HG03025 (cell line): ENCODE measurements around the gene TNF.

Experiments used
- ATAC-seq: cut with Tn5 transposase; IDR thresholded peaks from one replicate; pipeline ENCODE4 v1.9.1; 2021; ENCODE audit warnings: mild to moderate bottlenecking, moderate library complexity; ENCODE audit not compliant: unreplicated experiment, low FRiP score

The TNF gene

DNA sequence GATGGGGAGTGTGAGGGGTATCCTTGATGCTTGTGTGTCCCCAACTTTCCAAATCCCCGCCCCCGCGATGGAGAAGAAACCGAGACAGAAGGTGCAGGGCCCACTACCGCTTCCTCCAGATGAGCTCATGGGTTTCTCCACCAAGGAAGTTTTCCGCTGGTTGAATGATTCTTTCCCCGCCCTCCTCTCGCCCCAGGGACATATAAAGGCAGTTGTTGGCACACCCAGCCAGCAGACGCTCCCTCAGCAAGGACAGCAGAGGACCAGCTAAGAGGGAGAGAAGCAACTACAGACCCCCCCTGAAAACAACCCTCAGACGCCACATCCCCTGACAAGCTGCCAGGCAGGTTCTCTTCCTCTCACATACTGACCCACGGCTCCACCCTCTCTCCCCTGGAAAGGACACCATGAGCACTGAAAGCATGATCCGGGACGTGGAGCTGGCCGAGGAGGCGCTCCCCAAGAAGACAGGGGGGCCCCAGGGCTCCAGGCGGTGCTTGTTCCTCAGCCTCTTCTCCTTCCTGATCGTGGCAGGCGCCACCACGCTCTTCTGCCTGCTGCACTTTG lies at the start of gene TNF:
Gene TNF, plus strand, starts transcription at position 231 of the 567 bp plus-strand sequence. Its CDS starts 177 bp downstream, at position 408.
- no peak for ATAC-seq

DNA sequence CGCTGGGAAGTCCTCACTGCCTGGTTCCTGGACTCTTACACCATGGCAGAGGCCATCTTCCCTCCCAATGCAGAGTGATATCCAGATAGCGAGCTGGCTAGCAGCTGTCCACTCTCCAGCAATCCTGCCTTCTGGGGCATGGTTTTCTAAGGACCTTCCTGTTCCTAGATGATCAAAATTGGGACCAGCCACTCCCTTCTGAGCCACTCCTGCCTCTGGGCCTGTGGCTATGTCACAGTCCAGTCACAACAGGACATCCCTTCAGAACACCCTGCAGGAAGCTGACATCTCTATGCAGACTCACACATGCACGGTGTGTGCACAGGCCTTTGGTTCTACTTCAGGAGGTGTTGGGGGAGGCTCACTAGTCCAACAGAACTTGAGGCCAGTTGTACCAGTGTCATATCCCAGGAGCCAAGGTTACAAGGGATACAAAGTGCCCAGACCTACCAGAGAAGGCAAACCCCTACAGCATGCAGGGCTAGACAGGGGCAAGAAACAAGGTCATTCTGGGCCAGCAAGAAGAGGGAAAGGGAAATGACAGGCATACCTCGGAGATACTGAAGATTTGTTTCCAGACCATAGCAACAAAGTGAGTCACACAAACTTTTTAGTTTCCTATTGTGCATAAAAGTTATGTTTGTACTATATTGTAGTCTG lies 49.3 kb upstream of the TNF start:
- no peak for ATAC-seq

GRCh38 chr6:31528307-31528777 lies 47.0 kb upstream of the TNF start:
- ATAC-seq = no peak

- no peak for ATAC-seq
Observed at GRCh38 chr6:31528821-31529328, 46.5 kb upstream of the TNF start, which contains the start of gene MCCD1. TSS of gene MCCD1 (plus strand) at chr6:31528962. CDS start at chr6:31529015, 53 bp downstream.

- ATAC-seq = no peak
Observed at GRCh38 chr6:31529329-31530150, 45.8 kb upstream of the TNF start.

GRCh38 chr6:31530659-31531058 lies 44.7 kb upstream of the TNF start:
- ATAC-seq = no peak

GRCh38 chr6:31531162-31531561 lies 44.2 kb upstream of the TNF start:
- ATAC-seq = no peak

GRCh38 chr6:31531771-31532643 lies 43.4 kb upstream of the TNF start:
- no peak for ATAC-seq

DNA sequence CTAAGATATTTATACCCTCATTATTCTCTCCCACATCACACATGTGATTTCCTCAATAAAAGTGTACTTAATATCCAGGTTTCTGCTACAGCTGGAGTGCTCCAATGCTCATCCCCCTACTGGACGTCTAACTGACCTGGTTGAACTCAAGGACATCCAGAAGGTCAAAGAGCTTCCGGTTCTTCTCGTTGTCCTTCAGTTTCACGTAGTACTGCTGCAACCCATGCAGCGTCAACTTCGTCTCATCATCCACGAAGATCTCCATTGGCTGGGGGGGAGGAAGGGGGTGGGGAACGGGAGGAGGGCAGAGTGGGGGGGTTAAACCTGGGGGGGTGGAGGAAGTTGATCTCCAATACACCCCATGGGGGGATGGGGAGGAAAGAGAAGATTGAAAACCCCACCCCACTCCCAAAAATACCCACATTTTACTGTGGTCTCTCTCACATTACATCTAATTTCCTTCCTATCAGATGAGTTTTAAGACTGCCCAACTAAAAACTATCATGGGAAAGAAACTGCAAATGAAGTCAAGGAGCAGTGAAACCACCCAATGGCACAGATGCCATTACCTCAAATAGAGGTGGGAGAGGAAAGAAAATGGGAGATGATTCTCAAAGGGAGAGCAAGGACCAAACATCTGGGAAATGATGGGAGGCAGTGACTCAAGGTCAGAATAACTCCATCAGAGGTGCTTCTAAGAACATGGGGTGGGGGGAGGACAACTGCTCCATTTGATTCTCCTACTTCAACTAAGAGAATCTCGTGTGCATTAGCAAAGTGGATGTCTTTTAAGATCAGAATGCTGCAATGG lies 42.5 kb upstream of the TNF start:
- no peak for ATAC-seq

GRCh38 chr6:31533455-31533841 lies 41.9 kb upstream of the TNF start:
- no peak for ATAC-seq

GRCh38 chr6:31534011-31534410 lies 41.4 kb upstream of the TNF start:
- no peak for ATAC-seq

- no peak for ATAC-seq
Observed at GRCh38 chr6:31534521-31535040, 40.8 kb upstream of the TNF start.

DNA sequence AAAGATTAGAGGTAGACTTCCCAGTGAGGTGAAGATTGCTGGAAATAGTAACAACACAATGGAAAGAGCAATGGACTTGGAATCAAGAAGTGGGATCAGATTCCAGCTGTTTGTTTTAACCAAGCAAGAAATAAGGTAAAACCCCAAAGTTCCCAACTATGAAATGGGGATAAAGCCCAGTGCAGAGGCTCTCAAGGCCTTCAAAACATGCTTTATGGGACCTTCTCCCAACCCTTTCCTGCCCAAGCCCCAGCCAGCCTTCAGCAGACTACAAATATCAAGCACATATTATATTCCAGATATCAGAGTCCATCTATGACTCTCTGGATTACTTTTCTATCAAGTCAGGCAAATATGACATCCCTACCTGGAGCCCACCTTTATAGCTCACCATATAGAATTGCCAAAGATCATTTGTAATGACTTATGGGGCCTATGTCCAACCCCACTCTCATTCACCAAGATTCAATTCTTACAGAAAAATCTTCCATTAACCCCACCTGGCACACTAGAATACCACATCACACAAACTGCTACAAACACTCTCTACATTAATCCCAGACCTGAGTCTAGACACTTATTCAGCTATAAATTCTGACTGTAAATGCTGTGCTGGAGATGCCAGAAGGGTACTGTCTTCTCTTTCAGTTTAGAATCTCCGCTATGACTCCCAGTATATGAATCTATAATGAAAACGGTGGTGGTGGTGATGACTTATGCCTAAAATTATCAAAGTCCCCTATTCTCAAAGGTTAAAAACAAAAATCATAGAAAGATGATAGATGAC lies 39.6 kb upstream of the TNF start:
- no peak for ATAC-seq

GRCh38 chr6:31538805-31539400 lies 36.5 kb upstream of the TNF start:
- ATAC-seq = no peak

DNA sequence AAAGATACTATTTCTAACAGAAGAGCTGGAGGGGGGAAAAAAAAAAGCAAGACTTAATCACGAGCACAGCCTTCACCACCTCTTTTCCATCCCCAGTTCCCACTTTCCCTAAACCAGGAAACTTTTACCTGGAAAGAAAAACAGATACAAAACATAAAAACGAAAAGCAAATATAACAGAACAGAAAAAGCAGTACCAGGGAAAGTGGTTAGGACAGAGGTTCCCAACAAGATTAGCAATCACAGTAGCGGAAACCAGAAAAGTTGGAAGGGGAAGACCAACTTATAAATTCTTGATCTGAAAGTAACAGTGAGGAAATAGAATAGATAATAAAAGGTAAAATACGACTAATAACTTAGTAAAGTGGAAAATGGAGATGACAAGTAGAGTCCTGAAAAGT lies 34.7 kb upstream of the TNF start:
- no peak for ATAC-seq

- no peak for ATAC-seq
Observed at GRCh38 chr6:31541059-31541657, 34.2 kb upstream of the TNF start.

DNA sequence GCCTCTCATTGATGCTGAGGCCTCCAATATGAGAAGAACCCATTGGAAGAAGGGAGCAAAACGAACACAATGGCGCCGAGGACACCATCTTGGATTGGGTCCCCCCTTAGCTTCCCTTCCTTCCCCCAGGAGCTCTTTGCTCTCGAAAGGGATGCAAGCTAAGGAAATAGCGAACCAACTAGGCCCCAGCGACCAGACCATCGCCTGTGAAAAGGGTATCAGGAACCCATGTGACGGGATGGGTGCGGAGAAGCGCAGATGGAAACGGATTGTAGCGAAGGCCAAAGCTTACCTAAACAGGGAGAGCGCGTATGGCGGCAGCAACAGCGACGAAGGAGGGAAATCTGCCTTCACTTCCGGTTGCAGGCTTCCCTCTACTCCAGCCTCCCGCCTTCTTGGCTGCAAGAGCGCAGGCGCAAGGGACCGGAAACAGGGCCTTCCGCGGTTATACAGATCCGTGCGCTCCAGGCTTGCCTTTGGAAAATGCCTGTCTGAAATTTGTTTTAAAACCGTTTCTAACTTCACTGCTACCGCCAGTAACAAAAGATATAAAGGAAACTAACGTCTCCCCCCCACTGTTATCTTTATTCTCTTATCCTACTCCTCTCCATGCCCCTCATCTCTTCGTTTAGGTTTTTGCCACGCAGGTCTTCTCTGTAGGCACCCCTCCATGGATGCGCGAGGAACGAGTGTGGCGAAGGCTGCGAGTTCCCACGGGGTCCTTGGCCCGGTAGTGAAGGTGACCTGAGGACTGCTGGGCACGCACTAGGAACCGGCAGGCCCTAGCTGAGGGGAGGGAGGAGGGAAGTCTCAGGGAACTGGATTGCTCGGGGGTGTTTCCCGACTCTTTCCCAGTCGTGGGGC lies 33.5 kb upstream of the TNF start, which contains the start of gene DDX39B:
Gene DDX39B, minus strand, starts transcription at position 346 of the 864 bp plus-strand sequence. CDS start 1,471 bp downstream, outside the sequence.
- ATAC-seq = peak; percentile 60
